OCI-LY1 (cell line): Measurements from ENCODE around the gene CYP2S1.
"Not testable (repeated sequence)": the region's sequence is repeated elsewhere in the genome, so short reads cannot be mapped to it uniquely, and the experiment has no call there.

ENCODE experiments used
- H2AFZ ChIP-seq: fragments of 200-600 bp; sonication (generic), shearing (Covaris generic); 2 replicates; pipeline ENCODE4 v1.6.0; 2014; ENCODE audit warnings: antibody characterized with exemption, mild to moderate bottlenecking, low read length
- H3F3A ChIP-seq: fragments of 200-600 bp; sonication (generic), shearing (Covaris generic); 2 replicates; pipeline ENCODE4 v1.6.0; 2014; ENCODE audit warnings: mild to moderate bottlenecking, antibody characterized with exemption, low read length, moderate library complexity; ENCODE audit not compliant: insufficient read depth
- H3K27ac ChIP-seq: fragments of 200-600 bp; sonication (generic); 2 replicates; pipeline ENCODE4 v1.5.1; 2014; ENCODE audit warnings: low read length, mixed run types, mild to moderate bottlenecking, low read depth; ENCODE audit not compliant: poor library complexity, severe bottlenecking
- H3K27me3 ChIP-seq: fragments of 200-600 bp; sonication (generic); 2 replicates; pipeline ENCODE4 v1.6.0; 2014; ENCODE audit warnings: antibody characterized with exemption, mild to moderate bottlenecking, low read length, moderate library complexity; ENCODE audit not compliant: insufficient read depth
- H3K36me3 ChIP-seq: fragments of 200-600 bp; sonication (generic); 2 replicates; pipeline ENCODE4 v1.6.1; 2014; ENCODE audit warnings: mild to moderate bottlenecking, antibody characterized with exemption, low read length, moderate library complexity, mixed read lengths; ENCODE audit not compliant: insufficient read depth
- H3K4me1 ChIP-seq: fragments of 200-600 bp; sonication (generic); 2 replicates; pipeline ENCODE4 v1.5.1; 2014; ENCODE audit warnings: mild to moderate bottlenecking, low read length, moderate library complexity; ENCODE audit not compliant: insufficient read depth, severe bottlenecking
- H3K4me2 ChIP-seq: fragments of 200-600 bp; sonication (generic), shearing (Covaris generic); 2 replicates; pipeline ENCODE4 v1.6.1; 2014; ENCODE audit warnings: low read length
- H3K4me3 ChIP-seq: fragments of 200-600 bp; sonication (generic); 2 replicates; pipeline ENCODE4 v1.5.1; 2014; ENCODE audit warnings: low read length, low read depth, mild to moderate bottlenecking, mixed read lengths; ENCODE audit not compliant: poor library complexity, severe bottlenecking
- H3K79me2 ChIP-seq: fragments of 200-600 bp; shearing (Covaris generic); 2 replicates; pipeline ENCODE4 v1.6.1; 2016; ENCODE audit warnings: mixed run types, low read length, mixed read lengths; ENCODE audit not compliant: insufficient read depth
- H3K9ac ChIP-seq: fragments of 200-600 bp; sonication (generic), shearing (Covaris generic); 2 replicates; pipeline ENCODE4 v1.6.1; 2014; ENCODE audit warnings: mild to moderate bottlenecking, low read length, mixed read lengths
- H3K9me2 ChIP-seq: fragments of 200-600 bp; sonication (generic), shearing (Covaris generic); 2 replicates; pipeline ENCODE4 v1.6.1; 2014; ENCODE audit warnings: low read depth, mild to moderate bottlenecking, low read length, mixed read lengths
- H3K9me3 ChIP-seq: fragments of 200-600 bp; shearing (Covaris generic); 2 replicates; pipeline ENCODE4 v1.6.1; 2014; ENCODE audit warnings: low read length, mixed read lengths
- H4K20me1 ChIP-seq: fragments of 200-600 bp; sonication (generic), shearing (Covaris generic); 2 replicates; pipeline ENCODE4 v1.6.0; 2016; ENCODE audit warnings: mild to moderate bottlenecking, low read length; ENCODE audit not compliant: insufficient read depth
- CTCF ChIP-seq: fragments of 200-600 bp; sonication (generic), shearing (Covaris generic); IDR thresholded peaks from 2 replicates; pipeline ENCODE4 v1.5.1; 2017; ENCODE audit warnings: mild to moderate bottlenecking, antibody characterized with exemption, low read length, moderate library complexity, mixed read lengths
- EZH2 ChIP-seq: fragments of 200-600 bp; sonication (generic), shearing (Covaris generic); IDR thresholded peaks from 2 replicates; pipeline ENCODE4 v1.8.0; 2017; ENCODE audit warnings: borderline replicate concordance, mixed run types, mild to moderate bottlenecking, antibody characterized with exemption, low read length, moderate library complexity, mixed read lengths

The CYP2S1 gene

DNA sequence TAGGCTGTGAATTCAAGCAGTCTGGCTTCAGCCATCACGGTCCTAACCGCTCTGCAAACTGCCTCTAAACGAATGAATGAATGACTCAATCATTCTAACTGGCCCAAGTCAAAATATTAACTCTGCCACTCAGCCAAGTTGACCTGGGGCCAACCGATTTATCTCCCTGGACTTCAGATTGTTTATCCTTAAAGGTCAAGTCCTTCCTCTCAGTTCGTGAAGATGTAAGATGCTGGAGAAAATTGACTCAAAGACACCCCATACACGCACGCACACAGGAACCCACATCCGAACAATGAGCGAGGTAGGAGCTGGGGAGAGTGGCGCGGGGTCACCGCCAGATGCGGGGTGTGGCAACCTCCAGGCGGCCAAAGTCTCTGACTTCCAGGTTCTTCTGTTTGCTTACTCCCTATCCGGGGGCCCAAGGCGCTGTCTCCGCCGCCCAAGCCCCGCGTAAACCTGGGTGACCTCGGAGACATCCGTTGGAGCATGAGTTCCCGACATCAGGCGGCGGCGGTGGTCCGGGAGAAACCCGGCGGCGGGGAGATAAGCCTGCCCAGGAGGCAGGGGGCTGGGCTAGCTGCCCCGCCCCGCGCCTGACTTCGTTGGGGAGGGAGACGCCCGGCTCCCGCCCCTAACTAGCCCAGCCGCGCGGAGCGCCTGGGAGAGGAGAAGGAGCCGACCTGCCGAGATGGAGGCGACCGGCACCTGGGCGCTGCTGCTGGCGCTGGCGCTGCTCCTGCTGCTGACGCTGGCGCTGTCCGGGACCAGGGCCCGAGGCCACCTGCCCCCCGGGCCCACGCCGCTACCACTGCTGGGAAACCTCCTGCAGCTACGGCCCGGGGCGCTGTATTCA, at the start of gene CYP2S1:
CYP2S1 (plus strand) TSS at position 646 of the 856 bp plus-strand sequence; CDS start at position 692, 46 bp downstream.
- Histone ChIP-seq H2AFZ (no peak within 1 kb of the TSS), H3K4me3 (no peak within 1 kb of the TSS), H3F3A (no peaks in the 10 kb centered on the region), H3K79me2 (no peaks in the 10 kb centered on the region), H3K9me3 (no peaks in the 10 kb centered on the region), H3K36me3 (no peaks in the 10 kb centered on the region), H3K9ac (no peak within 1 kb of the TSS), H3K4me2 (no peak within 1 kb of the TSS), H3K4me1 (no peaks in the 10 kb centered on the region), H4K20me1 (no peaks in the 10 kb centered on the region), H3K27ac (no peak within 1 kb of the TSS), H3K27me3 (no peaks in the 10 kb centered on the region), H3K9me2 (no peaks in the 10 kb centered on the region)
- TF ChIP-seq EZH2 (no peak), CTCF (no peak)

GRCh38 chr19:41144403-41144802, 48.6 kb upstream of the CYP2S1 start:
- Histone ChIP-seq H3K9me2 (no peaks in the 10 kb centered on the region), H3K9me3 (no peaks in the 10 kb centered on the region), H2AFZ (no peak overlapping the region), H3K4me1 (no peaks in the 10 kb centered on the region), H3K36me3 (no peaks in the 10 kb centered on the region), H3K4me2 (no peak overlapping the region), H3K27ac (no peak overlapping the region), H3K79me2 (no peaks in the 10 kb centered on the region), H3K4me3 (no peak overlapping the region), H3K9ac (no peak overlapping the region), H4K20me1 (no peaks in the 10 kb centered on the region), H3F3A (no peaks in the 10 kb centered on the region), H3K27me3 (no peaks in the 10 kb centered on the region)
- peak; percentile 77 for TF ChIP-seq CTCF
- TF ChIP-seq EZH2: no peak

DNA sequence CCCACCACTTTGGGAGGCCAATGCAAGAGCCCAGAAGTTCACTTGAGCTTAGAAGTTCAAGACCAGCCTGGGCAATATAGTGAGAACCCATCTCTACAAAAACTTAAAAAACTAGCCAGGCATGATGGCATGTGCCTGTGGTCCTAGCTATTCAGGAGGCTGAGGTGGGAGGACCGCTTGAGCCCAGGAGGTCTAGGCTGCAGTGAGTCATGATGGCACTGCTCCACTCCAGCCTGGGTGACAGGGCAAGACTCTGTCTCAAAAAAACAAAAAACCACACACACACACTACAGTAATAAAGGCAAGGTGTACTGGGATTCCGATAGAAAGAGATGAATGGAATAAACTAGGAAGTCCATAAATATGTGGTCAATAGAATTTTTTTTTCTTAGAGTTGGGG, 43.2 kb upstream of the CYP2S1 start:
- no peaks in the 10 kb centered on the region for H3K4me1 ChIP-seq
- no peak overlapping the region for H2AFZ ChIP-seq
- no peaks in the 10 kb centered on the region for H3K27me3 ChIP-seq
- H3F3A ChIP-seq: no peaks in the 10 kb centered on the region
- H3K4me3 ChIP-seq: no peak overlapping the region
- no peak overlapping the region for H3K27ac ChIP-seq
- no peaks in the 10 kb centered on the region for H3K36me3 ChIP-seq
- TF ChIP-seq CTCF (no peak), EZH2 (no peak)
- no peaks in the 10 kb centered on the region for H4K20me1 ChIP-seq
- no peaks in the 10 kb centered on the region for H3K9me2 ChIP-seq
- H3K4me2 ChIP-seq: no peak overlapping the region
- no peaks in the 10 kb centered on the region for H3K9me3 ChIP-seq
- H3K9ac ChIP-seq: no peak overlapping the region
- no peaks in the 10 kb centered on the region for H3K79me2 ChIP-seq

GRCh38 chr19:41150986-41151385, 42.0 kb upstream of the CYP2S1 start:
- not testable (repeated sequence) for H3K9ac ChIP-seq, H3K4me1 ChIP-seq, H3K36me3 ChIP-seq, H3K27me3 ChIP-seq, H3K4me2 ChIP-seq, H4K20me1 ChIP-seq, H3F3A ChIP-seq, H3K9me2 ChIP-seq, H3K4me3 ChIP-seq, H3K79me2 ChIP-seq, H3K9me3 ChIP-seq, H2AFZ ChIP-seq, H3K27ac ChIP-seq
